Measurements from ENCODE around the gene EPN3.

The EPN3 gene

DNA sequence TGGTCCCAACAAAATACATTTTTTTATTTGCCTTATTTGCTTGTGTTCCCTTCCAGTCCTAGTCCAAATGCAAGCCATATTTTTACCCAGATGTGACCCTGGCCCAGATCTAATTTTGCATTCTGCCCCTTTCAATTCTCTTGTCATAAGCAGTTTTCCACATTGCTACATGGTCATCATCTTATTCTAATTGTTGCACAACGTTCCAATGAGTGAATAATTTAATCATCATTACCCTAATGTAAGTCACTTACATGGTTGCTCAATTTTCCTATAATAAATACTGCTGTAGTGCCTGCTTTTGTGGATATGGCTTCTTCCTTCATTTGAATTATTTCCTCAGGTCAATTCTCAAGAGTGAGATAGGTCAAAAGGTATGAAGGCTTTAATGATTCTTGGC, 41.0 kb upstream of the EPN3 start:
- ChIA-PET CTCF (interaction anchor here (0.6 to 3.7 kb wide), 4 partner anchors 9 to 12 kb away, joined by 3 to 23 read pairs (median 12); no protein-coding TSS in a partner anchor), POLR2A (no interaction called here)
- peaks cover under 1 to 6% of the 10 kb centered on the region in 2 experiments; a peak in 2 of 3 replicates for H3K36me3 ChIP-seq (ENCODE audit: control insufficient read depth in 2 of 2, insufficient read depth in 1 of 2, low read length in 2 of 2)
- 0 out of 2 replicates have a peak, but pooled peaks cover 3% of the 10 kb centered on the region for H3K4me1 ChIP-seq (ENCODE audit: control insufficient read depth, insufficient read depth, low read length)
- no peak for TF ChIP-seq ZXDB (tag by site-specific recombination; IDR thresholded peaks at IDR 0.05)
- no peak for TF ChIP-seq ZSCAN4 (tag by site-specific recombination; IDR thresholded peaks at IDR 0.05)
- no peak for TF ChIP-seq KLF16 (tag by site-specific recombination; IDR thresholded peaks at IDR 0.05)
- TF ChIP-seq ZNF350 (tag by site-specific recombination; IDR thresholded peaks at IDR 0.05) = no peak
- TF ChIP-seq ZSCAN16 (tag by site-specific recombination; IDR thresholded peaks at IDR 0.05) = no peak
- no peak for TF ChIP-seq ZNF16 (tag by site-specific recombination; IDR thresholded peaks at IDR 0.05; ENCODE audit: low read depth)
- TF ChIP-seq FEZF1 (tag by site-specific recombination; IDR thresholded peaks at IDR 0.05) = no peak
- no peak overlapping the region for H3K27ac ChIP-seq (ENCODE audit: extremely low read depth, low read depth, low read length)
- H3K9me3 ChIP-seq (ENCODE audit: control insufficient read depth, insufficient read depth, low read depth, low read length) = no peaks in the 10 kb centered on the region
- H3K4me3 ChIP-seq (ENCODE audit: low read depth, low read length) = no peak overlapping the region

DNA sequence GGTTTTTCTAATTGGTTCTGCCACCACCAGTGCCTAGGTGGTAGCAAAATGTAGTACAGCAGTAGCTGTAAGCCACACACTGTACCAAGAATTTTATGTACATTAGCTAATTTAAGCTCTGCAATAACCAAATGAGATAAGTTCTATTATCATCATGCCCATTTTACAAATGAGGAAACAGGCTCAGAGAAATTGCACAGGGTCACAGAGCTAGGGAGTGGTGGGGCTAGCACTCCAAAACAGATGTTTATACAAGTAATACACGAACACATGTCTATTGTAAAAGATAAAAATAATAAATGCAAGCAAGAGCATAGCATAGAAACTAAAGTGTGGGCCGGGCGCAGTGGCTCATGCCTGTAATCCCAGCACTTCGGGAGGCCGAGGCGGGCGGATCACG, 40.3 kb upstream of the EPN3 start:
- POLR2A ChIA-PET = no interaction called here
- H3K36me3 ChIP-seq (ENCODE audit: control insufficient read depth in 2 of 2, insufficient read depth in 1 of 2, low read length in 2 of 2) = peaks cover 0 to 2% of the 10 kb centered on the region in 2 experiments; a peak in 1 of 3 replicates
- CTCF ChIA-PET = interaction anchor here (0.6 to 3.7 kb wide), 7 partner anchors 9 to 466 kb away, joined by 3 to 23 read pairs (median 4); no protein-coding TSS in a partner anchor

GRCh38 chr17:50493744-50494143, 38.8 kb upstream of the EPN3 start:
- H3K36me3 ChIP-seq (ENCODE audit: control insufficient read depth in 2 of 2, insufficient read depth in 1 of 2, low read length in 2 of 2) = no peaks in the 10 kb centered on the region
- no peak overlapping the region for H3K27ac ChIP-seq (ENCODE audit: extremely low read depth, low read depth, low read length)
- H3K4me3 ChIP-seq (ENCODE audit: low read depth, low read length) = no peak overlapping the region
- H3K9me3 ChIP-seq (ENCODE audit: control insufficient read depth, insufficient read depth, low read depth, low read length) = no peaks in the 10 kb centered on the region
- H3K4me1 ChIP-seq (ENCODE audit: control insufficient read depth, insufficient read depth, low read length) = 0 out of 2 replicates have a peak, but pooled peaks cover 3% of the 10 kb centered on the region
- CTCF ChIA-PET = interaction anchor here (0.6 to 3.7 kb wide), 8 partner anchors 8 to 132 kb away, joined by 3 to 23 read pairs (median 4); partner anchors contain the start of gene RSAD1
- POLR2A ChIA-PET = interaction anchor here (1.1 kb wide), 1 partner anchor 12 kb away, joined by 3 read pairs; no protein-coding TSS in a partner anchor
- TF ChIP-seq ZNF266 (tag by site-specific recombination; IDR thresholded peaks at IDR 0.05; ENCODE audit: low read depth) (no peak), ZSCAN16 (tag by site-specific recombination; IDR thresholded peaks at IDR 0.05) (0 out of 2 replicates have a peak, but pooled peaks have one; percentile 17), HOXC10 (CRISPR knock-in tag; IDR thresholded peaks at IDR 0.05) (no peak), SCRT2 (tag by site-specific recombination; IDR thresholded peaks at IDR 0.05) (peak; percentile 43), BCL11A (tag by site-specific recombination; IDR thresholded peaks at IDR 0.05; ENCODE audit: low read depth) (no peak), ZSCAN30 (tag by site-specific recombination; IDR thresholded peaks at IDR 0.05) (0 out of 2 replicates have a peak, but pooled peaks have one; percentile 23), BCL6B (tag by site-specific recombination; IDR thresholded peaks at IDR 0.05) (no peak), ZNF518A (tag by site-specific recombination; conservative IDR thresholded peaks at IDR 0.05; ENCODE audit: low read depth) (0 out of 2 replicates have a peak, but pooled peaks have one; percentile 19), ZNF335 (tag by site-specific recombination; conservative IDR thresholded peaks at IDR 0.05) (no peak), ZNF580 (tag by site-specific recombination; IDR thresholded peaks at IDR 0.05) (peak; percentile 41; the same call in 1 of the 2 replicates)
- TF ChIP-seq, protein P1, sequence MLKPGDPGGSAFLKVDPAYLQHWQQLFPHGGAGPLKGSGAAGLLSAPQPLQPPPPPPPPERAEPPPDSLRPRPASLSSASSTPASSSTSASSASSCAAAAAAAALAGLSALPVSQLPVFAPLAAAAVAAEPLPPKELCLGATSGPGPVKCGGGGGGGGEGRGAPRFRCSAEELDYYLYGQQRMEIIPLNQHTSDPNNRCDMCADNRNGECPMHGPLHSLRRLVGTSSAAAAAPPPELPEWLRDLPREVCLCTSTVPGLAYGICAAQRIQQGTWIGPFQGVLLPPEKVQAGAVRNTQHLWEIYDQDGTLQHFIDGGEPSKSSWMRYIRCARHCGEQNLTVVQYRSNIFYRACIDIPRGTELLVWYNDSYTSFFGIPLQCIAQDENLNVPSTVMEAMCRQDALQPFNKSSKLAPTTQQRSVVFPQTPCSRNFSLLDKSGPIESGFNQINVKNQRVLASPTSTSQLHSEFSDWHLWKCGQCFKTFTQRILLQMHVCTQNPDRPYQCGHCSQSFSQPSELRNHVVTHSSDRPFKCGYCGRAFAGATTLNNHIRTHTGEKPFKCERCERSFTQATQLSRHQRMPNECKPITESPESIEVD (tag by site-specific recombination; IDR thresholded peaks at IDR 0.05) = peak; percentile 63
- TF ChIP-seq, protein P2, sequence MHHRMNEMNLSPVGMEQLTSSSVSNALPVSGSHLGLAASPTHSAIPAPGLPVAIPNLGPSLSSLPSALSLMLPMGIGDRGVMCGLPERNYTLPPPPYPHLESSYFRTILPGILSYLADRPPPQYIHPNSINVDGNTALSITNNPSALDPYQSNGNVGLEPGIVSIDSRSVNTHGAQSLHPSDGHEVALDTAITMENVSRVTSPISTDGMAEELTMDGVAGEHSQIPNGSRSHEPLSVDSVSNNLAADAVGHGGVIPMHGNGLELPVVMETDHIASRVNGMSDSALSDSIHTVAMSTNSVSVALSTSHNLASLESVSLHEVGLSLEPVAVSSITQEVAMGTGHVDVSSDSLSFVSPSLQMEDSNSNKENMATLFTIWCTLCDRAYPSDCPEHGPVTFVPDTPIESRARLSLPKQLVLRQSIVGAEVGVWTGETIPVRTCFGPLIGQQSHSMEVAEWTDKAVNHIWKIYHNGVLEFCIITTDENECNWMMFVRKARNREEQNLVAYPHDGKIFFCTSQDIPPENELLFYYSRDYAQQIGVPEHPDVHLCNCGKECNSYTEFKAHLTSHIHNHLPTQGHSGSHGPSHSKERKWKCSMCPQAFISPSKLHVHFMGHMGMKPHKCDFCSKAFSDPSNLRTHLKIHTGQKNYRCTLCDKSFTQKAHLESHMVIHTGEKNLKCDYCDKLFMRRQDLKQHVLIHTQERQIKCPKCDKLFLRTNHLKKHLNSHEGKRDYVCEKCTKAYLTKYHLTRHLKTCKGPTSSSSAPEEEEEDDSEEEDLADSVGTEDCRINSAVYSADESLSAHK (tag by site-specific recombination; IDR thresholded peaks at IDR 0.05) = 0 out of 2 replicates have a peak, but pooled peaks have one; percentile 46

More for the DNA sequence above, 40.3 kb upstream of the EPN3 start:
- Histone ChIP-seq H3K4me3 (ENCODE audit: low read depth, low read length) (no peak overlapping the region), H3K9me3 (ENCODE audit: control insufficient read depth, insufficient read depth, low read depth, low read length) (no peaks in the 10 kb centered on the region), H3K27ac (ENCODE audit: extremely low read depth, low read depth, low read length) (no peak overlapping the region), H3K4me1 (ENCODE audit: control insufficient read depth, insufficient read depth, low read length) (0 out of 2 replicates have a peak, but pooled peaks cover 3% of the 10 kb centered on the region)
- TF ChIP-seq TRIM28 (IDR thresholded peaks at IDR 0.05; ENCODE audit: borderline replicate concordance, low read length) = no peak

Measured in HEK293 (cell line).